HG02885 (cell line): Measurements from ENCODE around the gene PPP1R3D.
"Not testable (repeated sequence)": the region's sequence is repeated elsewhere in the genome, so short reads cannot be mapped to it uniquely, and the experiment has no call there.

Source experiments
- ATAC-seq: cut with Tn5 transposase; IDR thresholded peaks from one replicate; pipeline ENCODE4 v1.9.1; 2021; ENCODE audit warnings: mild to moderate bottlenecking; ENCODE audit not compliant: unreplicated experiment, poor library complexity

Gene PPP1R3D, protein sequence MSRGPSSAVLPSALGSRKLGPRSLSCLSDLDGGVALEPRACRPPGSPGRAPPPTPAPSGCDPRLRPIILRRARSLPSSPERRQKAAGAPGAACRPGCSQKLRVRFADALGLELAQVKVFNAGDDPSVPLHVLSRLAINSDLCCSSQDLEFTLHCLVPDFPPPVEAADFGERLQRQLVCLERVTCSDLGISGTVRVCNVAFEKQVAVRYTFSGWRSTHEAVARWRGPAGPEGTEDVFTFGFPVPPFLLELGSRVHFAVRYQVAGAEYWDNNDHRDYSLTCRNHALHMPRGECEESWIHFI

DNA sequence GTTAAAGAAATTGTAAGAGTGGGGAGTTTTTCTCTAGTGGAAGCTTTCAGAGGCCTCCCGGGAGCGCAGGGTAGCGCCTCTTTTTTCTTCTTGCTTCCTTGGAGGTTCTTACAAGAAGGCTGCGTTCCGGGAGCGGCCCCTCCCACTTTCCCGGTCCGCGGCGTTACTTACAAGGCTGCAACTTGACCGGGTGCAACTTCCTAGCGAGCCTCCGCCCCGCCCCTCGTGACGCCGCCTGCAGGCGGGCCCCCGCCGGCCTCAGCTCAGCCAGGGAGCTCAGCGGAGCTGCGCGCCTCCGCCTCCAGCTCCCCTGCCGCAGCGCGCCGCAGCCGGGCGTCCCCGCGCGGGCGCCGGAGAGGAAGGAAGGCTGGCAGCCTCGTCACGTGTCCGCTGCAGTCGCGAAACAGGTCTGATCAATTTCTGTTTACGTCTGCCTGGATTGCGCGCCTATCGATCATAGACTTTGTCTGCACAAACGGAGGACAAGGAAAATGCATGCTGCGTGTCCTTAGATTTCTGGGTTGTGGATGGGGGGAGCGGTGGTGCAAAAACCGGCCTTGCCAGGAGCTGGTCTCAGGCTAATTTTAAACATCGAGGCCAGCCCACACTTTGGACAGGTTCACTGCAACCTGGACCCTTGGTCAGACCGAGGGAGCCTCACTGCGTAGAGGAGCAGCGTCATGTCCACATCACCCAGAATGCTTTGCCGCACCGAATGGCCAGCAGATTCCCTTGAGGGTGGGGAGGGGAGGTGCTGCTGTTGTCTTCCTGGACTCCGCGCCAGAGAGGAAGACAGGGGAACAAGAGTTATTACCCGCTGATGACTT, at the start of gene PPP1R3D, which contains the start of gene FAM217B:
Gene PPP1R3D (minus strand): TSS at position 177 of the 827 bp plus-strand sequence. CDS start 374 bp downstream, outside the sequence.
Gene FAM217B (plus strand): TSS at position 261 of the 827 bp plus-strand sequence. CDS start 3,555 bp downstream, outside the sequence.
- ATAC-seq: peak; percentile 94

DNA sequence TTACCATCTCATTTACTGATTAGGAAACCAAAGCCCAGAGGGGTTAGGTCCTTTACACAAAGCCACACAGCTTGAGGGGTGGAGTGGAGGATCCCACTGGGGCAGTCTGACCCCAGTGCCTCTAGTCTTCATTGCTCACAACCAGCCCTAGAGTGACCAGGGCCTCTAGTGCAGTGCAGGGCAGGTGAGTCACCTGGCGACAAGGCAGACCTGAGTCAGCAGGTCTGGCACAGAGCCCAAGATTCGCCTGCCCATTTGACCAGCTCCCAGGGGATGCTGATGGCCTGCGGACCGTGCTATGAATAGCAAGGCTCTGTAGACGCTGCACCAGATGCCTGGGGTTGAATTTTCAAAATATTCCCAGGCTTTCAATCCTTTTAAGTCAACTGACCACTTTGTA, 48.0 kb upstream of the PPP1R3D start:
- ATAC-seq: no peak

DNA sequence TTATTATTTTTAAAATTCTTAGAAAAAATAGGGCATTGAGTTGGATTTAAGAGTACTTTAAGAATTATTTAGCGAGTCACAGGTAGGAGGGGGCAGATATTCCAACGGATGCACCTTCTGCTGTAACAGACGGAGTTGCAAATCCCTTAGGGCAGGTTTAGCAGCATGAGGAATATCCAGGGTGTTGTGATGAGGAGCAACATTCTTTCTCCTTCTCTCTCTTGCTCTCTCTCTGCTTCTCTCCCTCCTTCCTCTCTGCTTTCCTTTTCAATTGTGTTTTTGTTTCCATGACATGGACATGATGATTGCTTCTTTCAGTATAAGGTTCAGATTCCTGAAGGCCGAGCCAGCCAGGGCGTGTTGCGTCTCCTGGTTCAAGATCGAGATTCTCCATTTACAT, 47.0 kb upstream of the PPP1R3D start:
- ATAC-seq: no peak

DNA sequence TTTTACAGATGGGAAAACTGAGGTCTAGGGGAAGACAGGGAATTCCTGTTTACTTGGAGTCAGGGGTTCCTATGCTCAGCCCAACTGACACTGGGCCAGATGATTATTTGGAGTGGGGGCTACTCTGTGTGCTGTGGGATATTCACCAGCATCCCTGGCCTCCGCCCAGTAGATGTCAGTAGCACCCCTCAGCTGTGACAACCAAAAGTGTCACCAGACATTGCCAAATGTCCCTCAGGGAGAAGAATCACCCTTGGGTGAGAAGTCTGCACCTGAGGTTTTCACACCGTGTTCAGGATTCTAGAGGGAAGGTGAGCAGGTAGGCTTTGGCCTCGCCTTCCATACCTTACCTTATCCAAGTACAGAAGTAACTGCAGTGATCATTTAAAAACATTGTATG, 45.8 kb upstream of the PPP1R3D start:
- ATAC-seq: no peak

- no peak for ATAC-seq
Observed at GRCh38 chr20:59985164-59985563, 45.1 kb upstream of the PPP1R3D start.

DNA sequence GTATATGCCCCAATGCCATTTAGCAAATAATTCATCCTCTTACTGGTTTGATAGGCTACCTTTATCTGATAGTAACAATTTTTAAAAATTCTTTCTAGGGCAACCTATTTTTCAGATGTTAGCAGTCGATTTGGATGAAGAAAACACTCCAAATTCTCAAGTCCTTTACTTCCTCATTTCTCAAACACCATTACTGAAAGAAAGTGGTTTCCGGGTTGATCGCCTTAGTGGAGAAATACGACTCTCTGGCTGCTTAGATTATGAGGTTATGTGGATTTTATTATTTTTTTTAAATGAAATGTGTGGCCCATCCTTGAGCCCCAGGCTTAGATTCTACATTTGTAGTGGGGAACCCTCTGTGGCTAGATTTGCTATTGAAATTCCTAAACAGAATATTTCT, 44.4 kb upstream of the PPP1R3D start:
- ATAC-seq: no peak

DNA sequence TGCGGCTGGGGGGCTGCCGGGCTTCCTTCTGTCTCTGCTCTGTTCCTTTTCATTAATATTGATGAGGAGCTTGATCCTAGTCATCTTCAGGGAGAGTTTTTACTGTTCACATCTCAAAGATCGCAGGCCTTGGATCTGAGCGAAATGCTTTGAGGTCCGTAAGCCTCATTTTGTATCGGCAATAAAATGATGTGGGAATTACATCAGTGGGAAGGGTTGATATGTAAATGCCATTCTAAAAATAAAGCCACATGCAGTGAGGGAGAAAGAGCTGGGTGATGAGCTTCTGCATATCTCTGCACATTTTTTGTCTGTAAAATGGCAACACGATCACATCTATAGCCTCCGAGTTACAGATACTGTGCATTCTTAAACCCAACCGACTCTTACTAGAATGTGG, 43.0 kb upstream of the PPP1R3D start:
- ATAC-seq: no peak

DNA sequence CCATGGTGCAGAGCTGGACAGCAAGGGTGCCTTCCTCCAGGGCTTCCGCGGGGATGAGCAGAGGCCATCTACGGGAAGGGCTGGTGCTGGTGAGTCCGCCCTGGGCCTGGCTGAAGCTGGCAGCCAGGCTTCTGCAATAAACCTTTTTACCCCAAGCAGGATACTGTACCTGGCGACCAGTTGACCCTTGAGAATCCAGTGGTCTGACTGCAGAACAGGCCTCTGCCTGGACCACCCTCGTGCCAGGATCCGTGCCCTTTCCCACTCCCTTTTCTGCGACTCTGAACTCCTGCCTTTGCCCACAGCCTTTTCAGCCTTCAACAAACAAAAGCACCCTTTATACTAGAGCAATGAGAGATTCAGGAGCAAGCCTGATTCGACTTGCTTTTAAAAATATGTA, 37.0 kb upstream of the PPP1R3D start:
- no peak for ATAC-seq

DNA sequence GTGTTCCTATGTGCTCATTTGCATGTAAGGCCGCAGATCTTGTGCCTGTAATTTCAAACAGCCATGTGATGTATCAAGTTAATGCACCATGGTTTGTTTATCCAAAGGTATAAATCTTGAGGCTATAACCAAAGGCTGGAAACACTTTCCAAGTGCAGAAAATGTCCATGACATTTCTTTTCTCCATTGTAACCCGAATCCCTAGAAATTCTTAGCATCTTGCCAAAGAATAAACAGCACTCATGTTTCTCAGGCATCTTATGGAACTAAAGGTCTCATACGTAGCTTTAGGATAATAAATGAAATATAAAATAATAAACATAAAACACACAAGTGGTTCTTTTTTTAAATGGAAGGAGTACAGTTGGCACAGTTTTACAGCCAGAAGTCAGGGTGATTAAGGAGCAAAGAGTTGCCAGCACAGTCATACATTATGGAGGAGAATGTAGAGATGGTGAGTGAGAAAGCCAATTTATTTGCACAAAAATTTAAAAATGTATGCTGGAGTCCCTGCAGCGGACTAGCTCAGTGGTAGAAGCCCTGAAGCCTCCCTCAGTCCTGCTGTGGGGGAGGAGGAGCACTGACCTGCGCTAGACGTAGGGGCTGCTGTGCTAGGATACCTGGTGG, 36.2 kb upstream of the PPP1R3D start:
- ATAC-seq: no peak

DNA sequence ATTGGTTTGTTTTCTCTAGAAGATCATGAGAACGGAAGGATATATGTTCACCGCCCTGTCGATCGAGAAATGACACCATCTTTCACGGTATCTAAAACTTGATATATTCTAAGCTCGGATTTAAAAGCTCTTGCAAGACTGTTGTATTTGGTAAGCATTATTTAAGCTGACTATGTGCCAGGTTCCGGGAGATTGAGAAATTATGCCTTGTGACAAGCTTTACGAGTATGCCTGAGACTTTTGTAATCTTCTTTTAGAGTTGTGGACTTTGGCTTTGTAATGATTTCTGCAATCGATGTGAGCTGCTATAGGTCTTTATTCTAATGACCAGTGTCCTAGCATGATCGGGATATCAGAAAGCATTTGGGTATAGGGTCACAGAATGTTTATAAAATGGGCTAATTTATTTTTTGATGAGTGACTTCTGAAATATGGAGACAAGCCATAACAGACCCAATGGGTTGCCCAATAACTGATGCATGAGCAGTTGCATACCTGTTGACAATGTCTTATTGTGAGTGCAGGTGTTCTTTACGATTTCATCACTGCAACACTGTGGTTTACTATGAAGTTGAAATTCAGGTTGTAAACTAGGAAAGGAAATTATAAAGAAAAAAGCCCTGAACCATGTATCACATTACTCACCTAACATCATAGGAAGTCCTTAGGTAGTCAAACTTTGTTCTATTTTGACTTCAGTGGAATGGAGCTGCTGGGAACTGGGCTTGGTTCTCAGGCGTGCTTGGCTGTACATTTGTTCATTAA, 32.1 kb upstream of the PPP1R3D start:
- no peak for ATAC-seq

- no peak for ATAC-seq
Observed at GRCh38 chr20:59971428-59971827, 31.3 kb upstream of the PPP1R3D start.

DNA sequence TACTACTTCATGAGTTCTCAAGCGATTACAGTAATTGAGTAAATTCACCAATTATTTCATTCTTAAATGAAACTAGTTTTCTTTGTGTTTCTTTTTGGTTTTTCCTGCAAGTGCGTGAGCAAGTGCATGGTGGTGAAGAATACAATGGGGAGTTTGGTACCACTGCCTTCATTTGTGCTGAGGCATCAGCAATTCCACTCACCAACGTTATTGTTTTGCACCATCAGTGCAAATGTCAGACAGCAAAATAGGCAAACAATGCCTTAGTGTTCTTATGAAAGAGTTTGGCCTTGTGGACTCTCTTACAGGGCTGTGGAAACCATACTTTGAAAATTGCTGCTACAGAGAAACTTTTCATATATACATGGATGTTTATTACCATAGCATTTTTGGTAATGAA, 26.3 kb upstream of the PPP1R3D start:
- no peak for ATAC-seq

GRCh38 chr20:59962155-59962554, 22.1 kb upstream of the PPP1R3D start:
- ATAC-seq: no peak

DNA sequence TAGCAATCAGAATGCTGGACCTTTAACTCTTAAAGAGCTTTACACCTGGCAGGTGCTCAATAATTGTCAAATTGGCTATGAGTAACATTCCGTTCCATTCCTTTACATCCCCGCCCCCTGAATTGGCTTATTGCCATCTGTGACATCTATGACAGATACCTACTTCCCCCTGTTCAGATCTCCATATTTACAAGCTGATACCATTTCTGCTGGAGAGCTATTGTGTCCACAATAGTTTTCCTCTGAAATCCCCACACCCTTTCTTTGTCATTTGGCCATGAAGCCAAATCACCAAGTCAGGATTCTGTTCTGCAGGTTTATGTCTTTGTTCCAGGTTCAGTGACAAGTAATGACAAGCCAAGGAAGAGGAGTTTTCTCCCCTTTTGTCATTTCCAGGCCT, 21.3 kb upstream of the PPP1R3D start:
- ATAC-seq: no peak

GRCh38 chr20:59958626-59959025, 18.5 kb upstream of the PPP1R3D start:
- no peak for ATAC-seq

DNA sequence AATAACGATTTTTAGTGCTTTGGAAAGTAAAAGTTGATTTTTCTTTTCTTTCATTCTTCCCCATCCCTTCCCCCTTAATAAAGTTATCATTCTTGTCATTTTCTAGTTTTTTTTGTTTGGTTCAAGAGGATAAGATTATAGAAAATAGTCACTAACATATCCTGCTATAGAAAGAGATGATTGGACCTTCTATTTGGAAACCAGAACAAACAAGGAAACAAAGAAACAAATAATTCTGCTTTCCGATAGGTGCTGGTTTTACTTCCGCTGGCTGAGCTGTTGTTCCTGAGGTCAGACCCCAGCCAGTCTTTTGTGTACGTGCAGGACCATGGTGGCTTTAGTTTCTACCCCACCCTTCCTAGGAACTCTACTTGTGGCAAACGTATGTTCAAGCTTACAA, 18.0 kb upstream of the PPP1R3D start, which contains the start of gene CDH26:
Gene CDH26 (plus strand): TSS at position 301 of the 400 bp plus-strand sequence. CDS start 304 bp downstream, outside the sequence.
- ATAC-seq: no peak

- not testable (repeated sequence) for ATAC-seq
Observed at GRCh38 chr20:59957568-59957967, 17.5 kb upstream of the PPP1R3D start.

DNA sequence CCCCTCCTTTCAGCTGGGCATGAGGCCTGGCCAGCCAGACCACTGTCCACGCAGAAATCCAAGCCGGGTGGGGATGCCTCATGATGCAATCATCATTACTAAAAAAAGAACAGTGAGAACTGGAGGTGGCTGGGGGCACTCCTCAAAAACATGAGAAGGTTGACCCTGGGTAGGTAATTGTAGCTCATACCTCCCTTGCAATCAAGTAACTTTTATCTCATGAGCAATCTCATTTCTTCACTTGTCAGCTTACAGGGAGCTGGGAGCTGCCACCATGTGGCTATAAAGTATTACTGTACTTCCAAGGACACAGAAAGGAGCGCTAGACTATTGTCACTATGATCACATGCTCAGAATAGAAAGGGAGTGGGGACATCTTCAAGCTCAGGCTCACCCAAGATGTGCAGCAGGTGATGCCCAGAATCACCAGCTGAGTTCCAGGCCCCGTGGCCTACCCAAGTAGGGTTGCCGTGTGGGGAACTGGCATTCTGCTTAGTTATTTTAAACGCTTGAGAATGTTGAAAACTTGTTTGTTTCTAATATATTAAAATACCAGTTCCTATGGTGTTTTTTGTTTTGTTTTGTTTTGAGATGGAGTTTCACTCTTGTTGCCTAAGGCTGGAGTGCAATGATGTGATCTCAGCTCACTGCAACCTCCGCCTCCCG, 15.2 kb upstream of the PPP1R3D start:
- no peak for ATAC-seq

- no peak for ATAC-seq
Observed at GRCh38 chr20:59954718-59955117, 14.6 kb upstream of the PPP1R3D start.

DNA sequence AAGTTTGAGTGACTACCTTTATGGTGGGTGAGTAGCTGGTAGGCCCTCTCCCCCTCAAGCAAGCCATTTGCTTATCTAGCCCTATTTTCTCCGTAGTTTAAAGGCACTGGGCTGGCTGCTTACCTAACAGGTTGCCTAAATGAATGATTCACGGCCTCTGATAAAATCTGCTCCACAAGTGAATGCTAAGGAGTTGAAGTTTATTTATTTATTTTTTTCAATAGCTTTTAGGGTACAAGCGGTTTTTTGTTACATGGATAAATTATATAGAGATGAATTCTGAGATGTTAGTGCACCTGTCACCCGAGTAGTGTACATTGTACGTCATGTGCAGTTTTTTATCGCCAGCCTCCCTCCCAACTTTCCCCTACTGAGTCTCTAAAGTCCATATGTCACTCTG, 9.8 kb upstream of the PPP1R3D start:
- no peak for ATAC-seq
